Epidermal melanocyte (primary cell): ENCODE data around the gene XYLT1.
"Not testable (repeated sequence)": the region's sequence is repeated elsewhere in the genome, so short reads cannot be mapped to it uniquely, and the experiment has no call there.

ENCODE experiments used
- DNase-seq: peaks from one replicate; pipeline ENCODE4 v3.0.0; 2011; ENCODE audit warnings: low spot score; ENCODE audit not compliant: insufficient read length

The XYLT1 gene

GRCh38 chr16:17470908-17471718 lies at the start of gene XYLT1:
Gene XYLT1, minus strand, starts transcription at chr16:17470960. Its CDS starts 164 bp downstream, at chr16:17470796.
- DNase-seq = peak; percentile 45

- no peak for DNase-seq
Measured at GRCh38 chr16:17520111-17520510, 49.4 kb upstream of the XYLT1 start.

GRCh38 chr16:17519101-17519955 lies 48.6 kb upstream of the XYLT1 start:
- no peak for DNase-seq

- no peak for DNase-seq
Measured at GRCh38 chr16:17518441-17518840, 47.7 kb upstream of the XYLT1 start.

GRCh38 chr16:17515421-17516210 lies 44.9 kb upstream of the XYLT1 start:
- no peak for DNase-seq

GRCh38 chr16:17512636-17513220 lies 42.0 kb upstream of the XYLT1 start:
- no peak for DNase-seq

- peak; percentile 77 for DNase-seq
Measured at GRCh38 chr16:17511340-17511739, 40.6 kb upstream of the XYLT1 start.

- no peak for DNase-seq
Measured at GRCh38 chr16:17510567-17510966, 39.8 kb upstream of the XYLT1 start.

GRCh38 chr16:17509194-17509593 lies 38.4 kb upstream of the XYLT1 start:
- no peak for DNase-seq

- DNase-seq = no peak
Measured at GRCh38 chr16:17508303-17508702, 37.5 kb upstream of the XYLT1 start.

GRCh38 chr16:17507516-17507915 lies 36.8 kb upstream of the XYLT1 start:
- DNase-seq = not testable (repeated sequence)

GRCh38 chr16:17505828-17506227 lies 35.1 kb upstream of the XYLT1 start:
- not testable (repeated sequence) for DNase-seq

- no peak for DNase-seq
Measured at GRCh38 chr16:17504050-17504449, 33.3 kb upstream of the XYLT1 start.

GRCh38 chr16:17503331-17503730 lies 32.6 kb upstream of the XYLT1 start:
- DNase-seq = no peak

GRCh38 chr16:17501321-17501720 lies 30.6 kb upstream of the XYLT1 start:
- no peak for DNase-seq

GRCh38 chr16:17499223-17499902 lies 28.6 kb upstream of the XYLT1 start:
- no peak for DNase-seq

GRCh38 chr16:17497648-17498047 lies 26.9 kb upstream of the XYLT1 start:
- DNase-seq = no peak

GRCh38 chr16:17496891-17497290 lies 26.1 kb upstream of the XYLT1 start:
- no peak for DNase-seq

GRCh38 chr16:17493012-17493411 lies 22.3 kb upstream of the XYLT1 start:
- no peak for DNase-seq

- DNase-seq = no peak
Measured at GRCh38 chr16:17491140-17491662, 20.4 kb upstream of the XYLT1 start.
